Measurements from ENCODE around the gene GFER. TPM values are rescaled to one million over a fixed set of nuclear protein-coding genes. Genes with fewer than 3 reads are reported as not detected.

GFER gene
- total and polyA plus RNA-seq, 9 of the 15 experiments (the other 6 are each of a cell fraction or from before 2014, with no cell fraction given): 4.3 to 53.7 (median 19.8) TPM

DNA sequence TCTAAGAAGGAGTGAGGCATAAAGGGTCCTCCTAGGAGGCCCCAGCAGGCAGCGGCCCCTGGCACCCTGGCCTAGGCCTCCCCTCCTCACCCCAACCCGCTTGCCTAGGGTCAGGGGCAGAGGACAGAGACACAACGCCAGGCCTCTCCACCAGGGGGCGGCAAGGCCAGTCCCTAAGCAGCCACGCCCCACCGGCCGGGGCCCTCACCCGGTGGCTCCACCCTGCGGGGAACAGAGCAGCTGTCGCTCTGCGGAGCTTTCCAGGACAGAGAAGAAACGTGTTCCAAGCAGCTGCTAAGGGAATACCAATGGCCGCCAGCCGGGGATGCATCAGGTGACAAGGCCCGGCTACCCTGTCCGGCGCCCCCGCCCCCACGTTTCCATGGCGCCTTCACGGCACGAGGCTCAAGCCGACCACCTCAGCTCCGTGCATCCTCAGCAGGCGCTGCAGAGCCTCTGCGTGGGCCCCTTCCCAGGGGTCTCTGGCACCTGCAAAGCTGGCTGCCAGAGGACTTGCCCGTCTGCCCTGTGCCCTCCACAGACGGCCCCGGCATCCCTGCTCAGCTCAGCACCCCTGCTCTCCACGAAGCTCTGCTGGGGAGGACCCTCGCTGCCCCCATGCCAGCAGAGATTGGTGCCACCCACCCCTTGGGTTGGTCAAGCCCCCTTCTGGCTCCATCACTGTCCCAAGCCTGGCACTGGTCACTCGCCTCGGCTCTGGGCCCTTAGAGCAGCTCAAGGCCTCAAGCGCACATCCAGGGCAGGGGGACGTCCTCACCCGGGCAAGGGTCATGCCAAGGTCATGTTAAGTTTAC lies 20.0 kb downstream of the GFER start (continued):
- TF ChIP-seq, protein P1, sequence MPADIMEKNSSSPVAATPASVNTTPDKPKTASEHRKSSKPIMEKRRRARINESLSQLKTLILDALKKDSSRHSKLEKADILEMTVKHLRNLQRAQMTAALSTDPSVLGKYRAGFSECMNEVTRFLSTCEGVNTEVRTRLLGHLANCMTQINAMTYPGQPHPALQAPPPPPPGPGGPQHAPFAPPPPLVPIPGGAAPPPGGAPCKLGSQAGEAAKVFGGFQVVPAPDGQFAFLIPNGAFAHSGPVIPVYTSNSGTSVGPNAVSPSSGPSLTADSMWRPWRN (IDR thresholded peaks at IDR 0.05; ENCODE audit: low read depth): no peak
- TF ChIP-seq, protein P2, sequence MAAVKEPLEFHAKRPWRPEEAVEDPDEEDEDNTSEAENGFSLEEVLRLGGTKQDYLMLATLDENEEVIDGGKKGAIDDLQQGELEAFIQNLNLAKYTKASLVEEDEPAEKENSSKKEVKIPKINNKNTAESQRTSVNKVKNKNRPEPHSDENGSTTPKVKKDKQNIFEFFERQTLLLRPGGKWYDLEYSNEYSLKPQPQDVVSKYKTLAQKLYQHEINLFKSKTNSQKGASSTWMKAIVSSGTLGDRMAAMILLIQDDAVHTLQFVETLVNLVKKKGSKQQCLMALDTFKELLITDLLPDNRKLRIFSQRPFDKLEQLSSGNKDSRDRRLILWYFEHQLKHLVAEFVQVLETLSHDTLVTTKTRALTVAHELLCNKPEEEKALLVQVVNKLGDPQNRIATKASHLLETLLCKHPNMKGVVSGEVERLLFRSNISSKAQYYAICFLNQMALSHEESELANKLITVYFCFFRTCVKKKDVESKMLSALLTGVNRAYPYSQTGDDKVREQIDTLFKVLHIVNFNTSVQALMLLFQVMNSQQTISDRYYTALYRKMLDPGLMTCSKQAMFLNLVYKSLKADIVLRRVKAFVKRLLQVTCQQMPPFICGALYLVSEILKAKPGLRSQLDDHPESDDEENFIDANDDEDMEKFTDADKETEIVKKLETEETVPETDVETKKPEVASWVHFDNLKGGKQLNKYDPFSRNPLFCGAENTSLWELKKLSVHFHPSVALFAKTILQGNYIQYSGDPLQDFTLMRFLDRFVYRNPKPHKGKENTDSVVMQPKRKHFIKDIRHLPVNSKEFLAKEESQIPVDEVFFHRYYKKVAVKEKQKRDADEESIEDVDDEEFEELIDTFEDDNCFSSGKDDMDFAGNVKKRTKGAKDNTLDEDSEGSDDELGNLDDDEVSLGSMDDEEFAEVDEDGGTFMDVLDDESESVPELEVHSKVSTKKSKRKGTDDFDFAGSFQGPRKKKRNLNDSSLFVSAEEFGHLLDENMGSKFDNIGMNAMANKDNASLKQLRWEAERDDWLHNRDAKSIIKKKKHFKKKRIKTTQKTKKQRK (IDR thresholded peaks at IDR 0.05; ENCODE audit: borderline replicate concordance, low read depth, low read length): no peak
- TF ChIP-seq RBM17 (IDR thresholded peaks at IDR 0.05; ENCODE audit: borderline replicate concordance, low read depth, low read length) (no peak), ZNF696 (CRISPR knock-in tag; conservative IDR thresholded peaks at IDR 0.05) (no peak), EGR1 (conservative IDR thresholded peaks at IDR 0.05) (peak; percentile 60), SIN3A (IDR thresholded peaks at IDR 0.05; ENCODE audit: borderline replicate concordance in 2 of 2, control insufficient read depth in 1 of 2, low read depth in 2 of 2, low read length in 2 of 2) (peak; percentile 91 to 97), SRSF1 (IDR thresholded peaks at IDR 0.05; ENCODE audit: low read depth, low read length) (no peak), PCBP1 (IDR thresholded peaks at IDR 0.05; ENCODE audit: low read depth, low read length, poor library complexity, severe bottlenecking) (no peak), NCOR1 (IDR thresholded peaks at IDR 0.05) (no peak), JUNB (CRISPR knock-in tag; conservative IDR thresholded peaks at IDR 0.05) (no peak), FOXK1 (CRISPR knock-in tag; IDR thresholded peaks at IDR 0.05; ENCODE audit: borderline replicate concordance) (peak; percentile 65; the same call in 1 of the 2 replicates), ZNF12 (CRISPR knock-in tag; IDR thresholded peaks at IDR 0.05) (no peak), ASH1L (IDR thresholded peaks at IDR 0.05; ENCODE audit: borderline replicate concordance, low read depth, partially characterized antibody) (no peak), TARDBP (IDR thresholded peaks at IDR 0.05) (no peak), CHCHD3 (CRISPR knock-in tag; IDR thresholded peaks at IDR 0.05) (no peak), HDGF (IDR thresholded peaks at IDR 0.05) (0 out of 2 replicates have a peak, but pooled peaks have one; percentile 4), ZNF263 (CRISPR knock-in tag; IDR thresholded peaks at IDR 0.05; ENCODE audit: borderline replicate concordance) (peak; percentile 52; the same call in 1 of the 2 replicates), NR2C1 (IDR thresholded peaks at IDR 0.05) (no peak), NR2C1 (tag; IDR thresholded peaks at IDR 0.05) (peak; percentile 51; the same call in 1 of the 2 replicates)
- TF ChIP-seq, protein P3, sequence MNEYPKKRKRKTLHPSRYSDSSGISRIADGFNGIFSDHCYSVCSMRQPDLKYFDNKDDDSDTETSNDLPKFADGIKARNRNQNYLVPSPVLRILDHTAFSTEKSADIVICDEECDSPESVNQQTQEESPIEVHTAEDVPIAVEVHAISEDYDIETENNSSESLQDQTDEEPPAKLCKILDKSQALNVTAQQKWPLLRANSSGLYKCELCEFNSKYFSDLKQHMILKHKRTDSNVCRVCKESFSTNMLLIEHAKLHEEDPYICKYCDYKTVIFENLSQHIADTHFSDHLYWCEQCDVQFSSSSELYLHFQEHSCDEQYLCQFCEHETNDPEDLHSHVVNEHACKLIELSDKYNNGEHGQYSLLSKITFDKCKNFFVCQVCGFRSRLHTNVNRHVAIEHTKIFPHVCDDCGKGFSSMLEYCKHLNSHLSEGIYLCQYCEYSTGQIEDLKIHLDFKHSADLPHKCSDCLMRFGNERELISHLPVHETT (CRISPR knock-in tag; conservative IDR thresholded peaks at IDR 0.05 in 1 of 2, IDR thresholded peaks at IDR 0.05 in 1 of 2): no peak
